CD14-positive monocyte (primary cell): ENCODE results near the gene PALM. TPM values are rescaled to one million over a fixed set of nuclear protein-coding genes. Genes with fewer than 3 reads are reported as not detected.
"Not testable (repeated sequence)": the region's sequence is repeated elsewhere in the genome, so short reads cannot be mapped to it uniquely, and the experiment has no call there.

Experiments
- DNase-seq, 3 donors: peaks; one replicate each; pipeline ENCODE4 v3.0.0-alpha.2; 2011 to 2022
- H2AFZ ChIP-seq: 2 replicates; pipeline ENCODE4 v1.6.0; 2012; ENCODE audit warnings: mild to moderate bottlenecking, low read depth, low read length, inconsistent platforms; ENCODE audit not compliant: insufficient read depth, poor library complexity, severe bottlenecking
- H3K27ac ChIP-seq, 2 donors: 1 replicate in 1 of 2; 2 replicates in 1 of 2; pipeline ENCODE4 v1.5.1; 2012 to 2013; ENCODE audit warnings: low read length in 2 of 2, control low read depth in 1 of 2, inconsistent platforms in 1 of 2, low read depth in 1 of 2, mild to moderate bottlenecking in 1 of 2
- H3K27me3 ChIP-seq, 2 donors: one replicate each; pipeline versions ENCODE4 v1.6.0 to v1.6.1; 2011 to 2013; ENCODE audit warnings: low read length in 2 of 2; ENCODE audit not compliant: control insufficient read depth in 2 of 2, insufficient read depth in 2 of 2
- H3K36me3 ChIP-seq, 2 donors: replicated peaks in 1 of 2; 1 replicate in 1 of 2; 2 replicates in 1 of 2; pipeline versions ENCODE4 v1.5.1 to v1.6.1; 2012 to 2013; ENCODE audit warnings: low read length in 2 of 2, control low read depth in 1 of 2, inconsistent platforms in 1 of 2, mild to moderate bottlenecking in 1 of 2; ENCODE audit not compliant: insufficient read depth in 2 of 2, control insufficient read depth in 1 of 2
- H3K4me1 ChIP-seq, 2 donors: 1 replicate in 1 of 2; 2 replicates in 1 of 2; pipeline versions ENCODE4 v1.5.1 to v1.6.1; 2012 to 2013; ENCODE audit warnings: low read length in 2 of 2, control low read depth in 1 of 2, inconsistent platforms in 1 of 2, mild to moderate bottlenecking in 1 of 2, moderate library complexity in 1 of 2; ENCODE audit not compliant: insufficient read depth in 2 of 2, control insufficient read depth in 1 of 2
- H3K4me2 ChIP-seq: replicated peaks from 2 replicates; pipeline ENCODE3; 2012; ENCODE audit warnings: low read length, moderate library complexity, mild to moderate bottlenecking; ENCODE audit not compliant: poor library complexity, severe bottlenecking; ENCODE audit errors: extremely low read depth
- H3K4me3 ChIP-seq, 3 experiments: fragments of 200-600 bp in 1 of 3; sonication (generic) in 1 of 3; replicated peaks in 1 of 3; 1 replicate in 2 of 3; 2 replicates in 1 of 3; pipeline ENCODE4 v1.5.1; 2011 to 2013; ENCODE audit warnings: low read length in 3 of 3, mild to moderate bottlenecking in 3 of 3, control low read depth in 2 of 3, low read depth in 2 of 3, inconsistent platforms in 1 of 3, moderate library complexity in 1 of 3
- H3K79me2 ChIP-seq: 2 replicates; pipeline ENCODE4 v1.6.0; 2012; ENCODE audit warnings: mild to moderate bottlenecking, control low read depth, inconsistent platforms, low read length, moderate library complexity; ENCODE audit not compliant: insufficient read depth
- H3K9ac ChIP-seq: 2 replicates; pipeline ENCODE4 v1.6.0; 2017; ENCODE audit warnings: low read length, mild to moderate bottlenecking; ENCODE audit not compliant: insufficient read depth, poor library complexity, severe bottlenecking
- H3K9me3 ChIP-seq, 2 donors: replicated peaks in 1 of 2; 1 replicate in 1 of 2; 2 replicates in 1 of 2; pipeline versions ENCODE4 v1.5.1 to v1.6.1; 2012 to 2013; ENCODE audit warnings: low read length in 2 of 2, control low read depth in 1 of 2; ENCODE audit not compliant: control insufficient read depth in 1 of 2, insufficient read depth in 1 of 2
- H4K20me1 ChIP-seq: 2 replicates; pipeline ENCODE4 v1.6.0; 2012; ENCODE audit warnings: mild to moderate bottlenecking, low read length, control low read depth, moderate library complexity; ENCODE audit not compliant: insufficient read depth
- H3K27ac Mint-ChIP-seq, 7 donors: one replicate each; pipeline ENCODE4 v1.8.0; 2020; ENCODE audit warnings: mild to moderate bottlenecking in 7 of 7, mixed read lengths in 7 of 7, moderate library complexity in 6 of 7, inconsistent platforms in 2 of 7
- H3K27me3 Mint-ChIP-seq, 3 donors: one replicate each; pipeline ENCODE4 v1.8.0; 2021 to 2022; ENCODE audit warnings: low read depth in 3 of 3, mild to moderate bottlenecking in 3 of 3, mixed read lengths in 3 of 3, moderate library complexity in 3 of 3, inconsistent platforms in 1 of 3
- H3K36me3 Mint-ChIP-seq, 2 donors: one replicate each; pipeline ENCODE4 v1.8.0; 2020; ENCODE audit warnings: mixed read lengths in 2 of 2, inconsistent platforms in 1 of 2, mild to moderate bottlenecking in 1 of 2
- H3K4me1 Mint-ChIP-seq: one replicate; pipeline ENCODE4 v1.8.0; 2020; ENCODE audit warnings: mild to moderate bottlenecking, mixed read lengths
- H3K4me3 Mint-ChIP-seq, 2 donors: one replicate each; pipeline ENCODE4 v1.8.0; 2020; ENCODE audit warnings: mild to moderate bottlenecking in 2 of 2, mixed read lengths in 2 of 2, moderate library complexity in 1 of 2
- H3K9me3 Mint-ChIP-seq, 7 donors: one replicate each; pipeline ENCODE4 v1.8.0; 2020 to 2022; ENCODE audit warnings: mixed read lengths in 7 of 7, mild to moderate bottlenecking in 6 of 7, moderate library complexity in 6 of 7, inconsistent platforms in 2 of 7
- WGBS: methylation state at CpG from one replicate; pipeline ENCODE4 v1.1.5; 2013; ENCODE audit warnings: missing lambda C conversion rate; ENCODE audit not compliant: insufficient coverage; 5-methylcytosine and 5-hydroxymethylcytosine counted together
- intact Hi-C, 2 donors: fragments of 100-400 bp; cut with micrococcal nuclease; formaldehyde crosslinking; loops; one replicate each; pipeline versions ENCODE4 v1.15.0 to v1.15.1; 2023
- polyA plus RNA-seq, 3 donors: library from polyadenylated mRNA; depleted of rRNA in 1 of 3; unstranded in 2 of 3; stranded (reverse) in 1 of 3; fragments of 300-500 nt in 2 of 3; fragments of >200 nt in 1 of 3; fragmentation: Illumina TruSeq in 2 of 3; gene quantifications; 1 replicate in 2 of 3; 2 replicates in 1 of 3; pipeline ENCODE4 v1.2.3, GENCODE V29; 2012 to 2021
- TF ChIP-seq, protein P1 (sequence below): fragments of 200-600 bp; IDR thresholded peaks from one replicate; pipeline ENCODE4 v1.8.0; 2022; ENCODE audit warnings: antibody characterized with exemption, mild to moderate bottlenecking

PALM gene
- polyA plus RNA-seq, 3 donors = 0.23 TPM; not detected in 2

DNA sequence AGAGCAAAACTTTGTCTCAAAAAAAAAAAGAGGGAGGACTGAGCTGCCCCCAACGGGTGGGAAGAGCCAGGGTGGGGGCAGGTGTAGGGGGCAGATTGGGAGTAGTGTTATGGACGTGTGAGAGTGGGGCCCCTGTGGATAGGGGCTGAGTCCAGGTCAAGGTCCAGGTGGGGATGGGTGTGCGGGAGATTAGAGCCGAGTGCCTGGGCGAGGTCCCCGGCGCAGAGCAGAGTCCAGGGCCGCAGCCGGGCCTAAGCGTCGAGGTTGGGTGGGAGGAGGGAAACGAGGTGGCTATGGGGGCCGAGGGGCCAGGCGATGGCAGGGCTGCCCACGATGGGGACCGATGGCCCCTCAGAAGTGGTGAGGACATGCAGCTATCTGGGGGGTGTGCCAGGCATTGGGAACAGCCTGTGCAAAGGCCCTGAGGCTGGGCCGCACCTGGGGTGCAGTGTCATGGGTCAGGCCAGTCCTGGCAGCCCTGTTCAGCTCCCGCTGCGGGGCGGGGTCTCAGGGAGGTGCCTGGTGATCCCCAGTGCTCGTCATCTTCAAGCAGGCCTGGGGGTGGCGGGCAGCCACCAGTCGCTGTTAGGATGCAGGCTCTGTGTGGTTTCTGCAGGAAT lies 29.9 kb downstream of the PALM start:
- Mint-ChIP-seq H3K4me1 (peaks cover 4% of the 10 kb centered on the region), H3K27me3 (peaks cover 1 to 8% (median 4%) of the 10 kb centered on the region in 3 donors), H3K4me3 (no peak overlapping the region), H3K27ac (no peak overlapping the region), H3K9me3 (peaks cover 0 to 6% (median 0%) of the 10 kb centered on the region in 7 donors), H3K36me3 (no peaks in the 10 kb centered on the region)
- WGBS = 93% methylated on average over 23 of the region's 23 CpGs
- no peak overlapping the region for H3K9ac ChIP-seq
- no peaks in the 10 kb centered on the region for H3K79me2 ChIP-seq
- H3K9me3 ChIP-seq = no peaks in the 10 kb centered on the region
- TF ChIP-seq, protein P1, sequence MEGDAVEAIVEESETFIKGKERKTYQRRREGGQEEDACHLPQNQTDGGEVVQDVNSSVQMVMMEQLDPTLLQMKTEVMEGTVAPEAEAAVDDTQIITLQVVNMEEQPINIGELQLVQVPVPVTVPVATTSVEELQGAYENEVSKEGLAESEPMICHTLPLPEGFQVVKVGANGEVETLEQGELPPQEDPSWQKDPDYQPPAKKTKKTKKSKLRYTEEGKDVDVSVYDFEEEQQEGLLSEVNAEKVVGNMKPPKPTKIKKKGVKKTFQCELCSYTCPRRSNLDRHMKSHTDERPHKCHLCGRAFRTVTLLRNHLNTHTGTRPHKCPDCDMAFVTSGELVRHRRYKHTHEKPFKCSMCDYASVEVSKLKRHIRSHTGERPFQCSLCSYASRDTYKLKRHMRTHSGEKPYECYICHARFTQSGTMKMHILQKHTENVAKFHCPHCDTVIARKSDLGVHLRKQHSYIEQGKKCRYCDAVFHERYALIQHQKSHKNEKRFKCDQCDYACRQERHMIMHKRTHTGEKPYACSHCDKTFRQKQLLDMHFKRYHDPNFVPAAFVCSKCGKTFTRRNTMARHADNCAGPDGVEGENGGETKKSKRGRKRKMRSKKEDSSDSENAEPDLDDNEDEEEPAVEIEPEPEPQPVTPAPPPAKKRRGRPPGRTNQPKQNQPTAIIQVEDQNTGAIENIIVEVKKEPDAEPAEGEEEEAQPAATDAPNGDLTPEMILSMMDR = no peak
- no peaks in the 10 kb centered on the region for H4K20me1 ChIP-seq
- no peak overlapping the region for H3K27ac ChIP-seq
- no peak overlapping the region for H3K4me3 ChIP-seq
- intact Hi-C loops = no loop called here
- DNase-seq = no peak
- no peaks in the 10 kb centered on the region for H3K36me3 ChIP-seq
- no peaks in the 10 kb centered on the region for H3K4me1 ChIP-seq
- no peak overlapping the region for H3K4me2 ChIP-seq
- no peak overlapping the region for H2AFZ ChIP-seq
- H3K27me3 ChIP-seq = no peaks in the 10 kb centered on the region

DNA sequence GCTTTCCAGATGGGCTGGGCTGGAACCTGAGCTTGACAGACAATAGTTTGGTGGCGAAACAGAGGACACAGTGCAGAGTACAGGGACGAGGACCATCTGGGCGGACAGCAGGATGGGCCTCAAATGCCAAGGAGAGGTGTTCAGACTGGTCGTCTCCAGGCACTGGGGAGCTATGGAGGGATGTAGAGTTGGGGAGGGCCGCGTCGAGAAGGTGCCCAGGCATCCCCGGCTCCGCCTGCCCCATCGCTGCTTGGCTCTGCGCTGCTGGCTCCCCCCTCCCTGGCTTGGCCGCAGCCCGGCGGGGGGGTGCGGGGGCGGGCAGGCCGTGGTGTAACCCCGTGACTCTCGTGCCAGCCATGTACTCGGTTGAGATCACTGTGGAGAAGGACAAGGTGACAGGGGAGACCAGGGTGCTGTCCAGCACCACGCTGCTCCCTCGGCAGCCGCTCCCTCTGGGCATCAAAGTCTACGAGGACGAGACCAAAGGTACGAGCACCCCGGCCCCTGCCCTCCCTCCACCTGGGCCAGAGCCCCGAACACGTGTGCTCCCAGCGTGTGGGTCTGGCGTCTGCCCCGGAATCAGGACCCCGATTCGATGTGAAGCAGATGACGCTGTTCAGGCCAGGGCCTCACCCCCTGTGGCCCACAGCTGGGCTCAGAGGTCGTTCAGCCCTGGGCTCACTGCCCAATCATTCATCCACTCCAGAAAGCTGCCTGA lies 31.4 kb downstream of the PALM start:
- no peak for DNase-seq
- Histone ChIP-seq H3K36me3 (no peaks in the 10 kb centered on the region), H3K79me2 (no peaks in the 10 kb centered on the region), H2AFZ (no peak overlapping the region), H3K4me2 (no peak overlapping the region), H4K20me1 (no peaks in the 10 kb centered on the region), H3K4me3 (no peak overlapping the region), H3K27ac (no peak overlapping the region), H3K4me1 (no peaks in the 10 kb centered on the region), H3K9me3 (peaks cover 0 to 13% of the 10 kb centered on the region in 2 donors), H3K27me3 (no peaks in the 10 kb centered on the region), H3K9ac (no peak overlapping the region)
- H3K4me1 Mint-ChIP-seq = no peaks in the 10 kb centered on the region
- no peak overlapping the region for H3K27ac Mint-ChIP-seq
- TF ChIP-seq, protein P1 = no peak
- no peaks in the 10 kb centered on the region for H3K36me3 Mint-ChIP-seq
- peaks cover 0 to 21% (median 14%) of the 10 kb centered on the region in 7 donors for H3K9me3 Mint-ChIP-seq
- WGBS = 97% methylated on average over 29 of the region's 36 CpGs
- intact Hi-C loops = no loop called here
- peaks cover 1 to 8% (median 4%) of the 10 kb centered on the region in 3 donors for H3K27me3 Mint-ChIP-seq
- no peak overlapping the region for H3K4me3 Mint-ChIP-seq

DNA sequence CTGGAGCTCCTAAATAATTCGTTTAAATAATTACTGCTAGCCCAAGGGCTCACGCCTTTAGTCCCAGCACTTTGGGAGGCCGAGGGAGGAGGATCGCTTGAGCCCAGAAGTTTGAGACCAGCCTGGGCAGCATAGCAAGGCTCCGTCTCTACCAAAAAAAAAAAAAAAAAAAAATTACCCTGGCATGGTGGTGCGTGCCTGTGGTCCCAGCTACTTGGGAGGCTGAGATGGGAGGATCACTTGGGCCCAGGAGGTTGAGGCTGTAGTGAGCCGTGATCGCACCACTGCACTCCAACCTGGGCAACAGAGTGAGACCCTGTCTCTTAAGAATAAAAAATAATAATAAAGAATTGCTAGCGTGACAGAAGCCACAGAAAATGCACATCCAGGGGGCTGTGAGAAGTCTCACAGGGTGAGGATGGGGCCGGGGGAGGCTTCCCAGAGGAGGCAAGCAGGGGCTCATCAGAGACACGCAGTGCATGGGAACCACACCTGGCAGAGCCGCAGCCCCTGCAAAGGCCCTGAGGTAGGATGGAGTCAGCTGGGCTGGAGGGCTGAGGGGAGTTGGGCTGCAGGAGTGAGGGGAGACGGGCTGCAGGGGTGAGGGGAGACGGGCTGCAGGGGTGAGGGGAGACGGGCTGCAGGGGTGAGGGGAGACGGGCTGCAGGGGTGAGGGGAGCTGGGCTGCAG lies 32.2 kb downstream of the PALM start:
- peaks cover 0 to 28% (median 19%) of the 10 kb centered on the region in 7 donors for H3K9me3 Mint-ChIP-seq
- H3K36me3 ChIP-seq, H3K4me3 ChIP-seq, H3K79me2 ChIP-seq, H3K4me1 Mint-ChIP-seq, H3K27me3 ChIP-seq, intact Hi-C loops, H3K27ac Mint-ChIP-seq, H3K9ac ChIP-seq, H3K27ac ChIP-seq, H4K20me1 ChIP-seq, DNase-seq, H2AFZ ChIP-seq, H3K4me3 Mint-ChIP-seq, H3K36me3 Mint-ChIP-seq, H3K4me2 ChIP-seq, H3K27me3 Mint-ChIP-seq, H3K4me1 ChIP-seq: not testable (repeated sequence)
- WGBS = 86% methylated on average over 9 of the region's 16 CpGs
- H3K9me3 ChIP-seq = peaks cover 0 to 15% of the 10 kb centered on the region in 2 donors
